NCI-H82 treated with DMSO at 0.1 percent for 48 hours (cell line): ENCODE data around the gene ACSF3.

Source experiments
- DNase-seq: peaks from one replicate; lab custom pipeline; 2025; ENCODE audit not compliant: unreplicated experiment; lab: John Stamatoyannopoulos, UW

ACSF3 gene

DNA sequence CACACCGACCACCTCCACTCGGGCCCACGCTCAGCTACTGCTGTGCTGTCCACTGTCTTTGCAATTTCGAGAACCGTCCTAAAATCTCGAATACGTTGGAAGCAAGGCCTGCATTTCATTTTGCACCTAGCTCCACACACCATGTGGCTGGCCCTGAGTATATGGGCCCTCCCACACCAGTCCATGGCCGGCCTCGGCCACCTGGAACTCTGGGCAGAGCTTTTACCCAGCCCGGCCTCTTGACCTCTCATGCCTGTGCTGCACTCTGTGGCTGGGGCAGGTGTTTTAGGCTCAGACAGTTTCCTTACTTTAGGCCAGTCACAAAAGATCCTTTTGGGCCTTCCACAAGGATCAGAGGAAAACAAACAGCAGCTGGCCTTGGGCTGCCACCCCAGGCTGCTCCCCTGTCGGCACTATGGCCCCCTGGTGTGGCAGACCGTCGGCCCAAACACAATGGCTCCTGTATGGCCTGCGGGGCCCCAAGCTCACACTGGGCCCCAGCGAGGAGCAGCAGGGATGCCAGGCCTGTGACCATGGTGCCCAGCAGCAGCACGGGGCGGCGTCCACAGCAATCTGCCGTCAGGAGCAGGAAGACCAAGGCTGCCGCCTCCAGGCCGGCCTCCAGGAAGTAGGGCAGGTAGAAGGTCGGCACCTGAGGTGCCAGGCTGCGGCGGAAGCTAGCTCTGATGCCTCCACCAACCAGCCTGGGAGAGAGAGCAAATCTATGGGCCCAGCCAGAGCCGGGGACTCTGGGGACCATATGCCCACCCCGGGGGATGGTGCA is 104.2 kb downstream of the ACSF3 start:
- DNase-seq, result no peak

DNA sequence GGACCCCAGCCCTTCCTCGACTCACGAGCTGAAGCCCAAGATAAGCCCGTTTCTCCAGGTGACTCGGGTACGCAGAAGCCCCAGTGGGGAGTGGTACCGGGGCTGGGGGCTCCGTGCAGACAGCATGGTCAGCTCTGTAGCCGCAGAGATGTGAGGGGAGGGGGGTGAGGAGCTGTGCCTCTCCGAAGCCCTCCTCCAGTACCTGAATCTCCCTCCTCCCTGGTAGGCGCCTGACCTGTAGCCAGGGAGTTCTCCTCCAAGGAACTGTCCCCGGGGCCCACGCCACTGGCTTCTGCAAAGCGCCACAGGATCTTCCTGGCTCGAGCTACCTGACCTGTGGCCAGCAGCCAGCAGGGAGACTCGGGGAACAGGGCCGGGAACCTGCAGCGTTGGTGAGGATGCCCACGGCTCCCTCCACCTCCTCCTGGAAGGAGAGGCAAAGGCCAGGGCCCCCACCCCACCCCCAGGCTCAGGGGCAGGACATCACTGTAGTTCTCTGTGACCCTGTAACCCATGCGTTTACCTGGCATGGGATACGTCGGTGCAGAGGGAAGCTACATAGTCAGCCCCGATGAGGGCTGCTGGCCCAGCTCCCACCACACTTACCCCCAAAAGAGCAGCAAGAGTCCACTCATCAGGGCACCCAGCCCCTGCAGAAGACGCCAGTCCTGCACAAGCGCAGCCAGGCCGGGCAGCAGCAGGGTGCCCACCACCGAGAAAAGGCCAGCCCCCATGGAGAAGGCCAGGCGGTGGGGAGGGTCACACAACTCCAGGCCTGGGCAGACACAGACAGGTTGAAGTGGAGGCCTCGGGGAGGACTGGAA is 105.0 kb downstream of the ACSF3 start:
- DNase-seq, result no peak

DNA sequence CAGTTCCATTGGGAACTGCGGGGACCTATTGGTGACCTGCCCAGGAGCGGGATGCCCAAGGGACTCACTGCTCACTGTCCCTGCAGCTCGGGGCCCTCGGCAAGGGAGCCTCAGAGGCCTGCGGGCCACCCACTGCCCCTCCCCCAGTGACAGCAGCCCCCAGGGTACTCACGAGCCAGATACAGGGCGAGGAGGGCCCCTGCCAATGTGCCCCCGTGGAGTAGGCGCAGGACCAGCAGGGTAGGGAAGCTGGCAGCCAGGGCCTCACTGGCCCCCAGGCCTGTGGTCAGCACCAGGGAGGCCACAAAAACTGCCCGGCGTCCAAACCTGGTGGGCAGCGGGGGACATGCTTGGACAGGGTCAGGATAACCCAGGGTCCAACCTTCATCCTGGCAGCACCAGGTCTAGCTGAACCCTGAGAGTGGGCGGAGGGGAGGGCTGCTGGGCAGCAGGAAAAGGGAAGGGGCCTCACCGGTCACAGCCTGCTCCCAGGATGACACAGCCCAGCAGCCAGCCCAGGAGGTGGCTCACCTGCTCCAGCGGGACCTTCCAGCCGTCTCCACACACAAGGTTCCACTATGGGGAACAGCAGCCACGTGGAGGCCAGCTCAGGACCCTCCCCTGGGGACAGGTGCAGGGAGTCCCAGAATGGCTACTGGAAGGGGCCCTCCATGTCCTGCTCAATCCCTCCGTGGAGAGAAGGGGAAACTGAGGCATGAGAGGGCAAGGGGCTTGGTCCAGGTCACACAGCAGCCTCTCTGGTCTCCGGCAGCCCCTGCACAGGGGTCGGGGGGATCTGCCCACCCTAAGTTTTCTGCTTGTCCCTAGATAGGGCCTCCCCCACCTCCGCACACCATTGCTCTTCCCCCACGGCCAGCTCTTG is 105.8 kb downstream of the ACSF3 start:
- no peak for DNase-seq

DNA sequence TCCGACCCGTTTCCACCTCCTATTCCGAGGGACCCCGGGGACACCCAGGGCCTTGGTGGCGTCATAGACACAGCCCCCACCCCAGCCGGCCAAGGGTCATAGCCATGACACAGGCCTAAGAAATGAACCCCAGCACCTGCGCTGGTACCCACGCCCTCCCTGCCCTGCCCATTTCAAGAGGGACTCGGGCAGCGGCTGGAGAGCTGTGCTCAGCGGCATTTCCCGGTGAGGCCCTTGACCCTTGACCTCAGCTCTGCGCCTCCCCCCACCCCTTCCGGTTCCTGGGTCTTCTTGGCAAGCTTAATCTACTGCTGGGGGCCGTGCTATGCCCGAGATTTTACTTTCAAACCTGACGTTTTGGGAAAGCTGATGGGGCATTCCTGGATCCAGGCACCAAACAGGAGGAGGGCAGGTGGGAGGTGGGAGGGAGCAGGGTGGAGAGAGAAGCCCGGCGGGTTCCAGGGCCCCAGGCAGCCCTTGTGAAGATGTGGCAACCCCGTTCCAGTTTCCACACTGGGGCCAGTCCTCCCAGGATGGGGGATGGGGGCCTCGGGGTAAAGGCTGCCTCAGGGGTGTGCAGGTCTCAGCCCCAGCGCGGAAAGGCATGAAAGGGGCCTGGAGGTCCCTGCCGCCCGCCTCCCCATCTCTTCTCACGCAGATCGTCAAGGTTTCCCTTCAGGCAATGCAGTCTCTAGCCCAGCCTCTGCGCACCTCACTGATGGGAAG is 106.6 kb downstream of the ACSF3 start, which contains the start of gene SLC22A31:
Gene SLC22A31 (minus strand): TSS at position 414 of the 726 bp plus-strand sequence. CDS start 36 bp downstream, at position 378.
- DNase-seq, result no peak

DNA sequence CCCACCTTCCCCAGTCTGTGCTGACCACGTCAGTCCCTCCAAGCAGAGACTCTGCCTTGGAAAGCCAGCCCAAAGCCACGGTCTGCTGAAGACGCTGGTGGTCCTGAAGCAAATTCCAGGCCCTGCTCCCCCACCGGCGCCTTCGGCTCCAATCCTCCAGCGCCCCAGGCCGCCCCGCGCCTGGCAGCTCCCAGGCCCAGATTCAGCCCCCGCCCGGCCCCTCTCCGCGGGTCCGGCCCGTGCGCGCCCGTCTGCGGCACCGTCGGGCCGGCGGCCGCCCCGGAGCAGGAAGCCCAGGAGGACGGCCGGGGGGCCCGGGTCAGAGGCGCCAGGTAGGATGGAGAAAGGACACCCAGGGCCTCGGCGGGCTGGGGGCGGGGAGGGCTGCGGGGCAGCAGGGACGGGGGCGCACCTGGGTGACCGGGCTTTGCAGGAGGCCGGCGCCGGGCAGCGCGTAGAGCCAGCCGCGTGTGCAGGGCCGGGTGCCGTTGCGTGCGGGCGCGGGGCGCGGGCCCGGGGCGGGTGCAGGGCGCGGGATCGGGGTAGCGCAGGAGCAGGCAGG is 107.3 kb downstream of the ACSF3 start:
- DNase-seq, result no peak

DNA sequence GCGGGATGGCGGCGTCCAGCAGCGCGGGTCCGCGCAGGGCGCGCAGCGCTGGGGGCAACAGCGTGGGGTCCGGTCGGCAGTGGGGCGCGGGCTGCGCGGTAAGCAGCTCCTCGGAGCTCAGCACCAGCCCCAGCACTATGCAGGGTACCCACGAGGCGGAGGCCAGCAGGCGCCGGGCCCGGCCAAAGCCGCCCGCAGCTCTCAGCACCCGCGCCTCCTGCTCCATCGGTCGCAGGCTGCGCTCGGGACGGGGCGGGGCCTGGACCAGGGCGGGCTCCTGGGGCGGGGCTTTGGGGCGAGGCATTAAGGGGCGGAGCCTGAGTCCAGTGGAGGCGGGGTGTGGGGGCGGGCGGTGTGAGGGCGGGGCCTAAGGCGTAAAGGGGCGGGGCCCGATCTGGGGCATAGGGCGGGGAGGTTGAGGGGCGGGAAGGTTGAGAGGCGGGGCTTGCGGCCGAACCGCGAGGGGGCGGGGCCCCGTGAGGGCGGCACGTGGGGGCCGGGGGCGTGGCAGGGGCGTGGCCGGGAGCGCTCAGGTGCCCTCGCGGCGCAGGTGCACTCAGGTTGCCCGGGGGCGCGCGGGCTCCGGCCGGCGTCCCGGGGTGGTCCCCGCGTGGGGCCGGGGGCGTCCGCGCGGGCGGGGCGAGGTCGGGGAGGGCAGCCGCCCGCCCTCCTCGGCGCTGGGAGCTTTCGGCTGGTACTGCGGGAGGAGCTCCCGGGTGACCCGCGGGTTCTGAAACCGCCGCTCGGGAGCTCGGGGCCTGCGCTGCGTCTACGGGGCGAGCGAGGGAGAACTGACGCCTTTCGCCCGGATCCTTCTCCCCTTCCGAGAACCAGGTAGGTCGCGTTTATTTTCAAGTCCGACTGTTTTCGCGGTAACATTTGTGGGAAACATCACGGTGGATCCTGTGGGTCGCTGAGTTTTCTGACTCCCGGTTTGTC is 108.1 kb downstream of the ACSF3 start:
- DNase-seq, result peak; percentile 34

DNA sequence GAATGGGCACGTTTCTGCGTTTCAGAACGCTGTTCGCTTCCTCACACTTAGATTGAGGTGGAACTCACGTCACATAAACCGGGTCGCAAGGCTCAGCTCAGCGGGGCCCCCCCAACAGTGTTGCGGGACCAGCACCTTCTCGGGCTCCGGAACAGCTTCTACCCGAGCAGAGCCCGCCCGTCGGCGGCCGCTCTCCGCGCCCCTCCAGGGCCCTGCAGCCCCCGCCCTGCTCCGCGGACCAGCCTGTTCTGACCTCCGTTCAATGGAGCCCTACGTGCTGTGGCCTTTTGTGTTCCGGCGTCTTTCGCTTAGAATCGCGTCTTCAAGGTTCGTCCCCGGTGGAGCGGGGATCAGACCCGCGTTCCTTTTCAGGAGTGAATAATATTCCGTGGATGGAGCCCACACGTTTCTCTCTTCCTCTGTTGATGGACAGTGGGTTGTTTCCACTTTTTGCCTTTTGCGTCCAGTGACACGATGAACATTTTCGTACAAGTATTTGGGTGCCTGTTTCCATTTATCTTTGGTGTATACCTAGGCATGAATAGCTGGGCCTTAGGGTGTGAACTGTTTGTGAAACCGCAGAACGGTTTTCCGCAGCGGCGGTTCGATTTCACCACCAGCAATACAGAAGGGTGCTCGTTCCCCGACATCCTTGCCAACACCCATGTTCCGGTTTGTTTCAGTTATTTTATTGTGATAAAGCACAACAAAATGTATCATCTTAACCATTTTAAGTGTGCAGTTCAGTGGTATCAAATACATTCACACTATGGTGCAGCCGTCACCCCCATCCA is 109.0 kb downstream of the ACSF3 start:
- DNase-seq, result no peak
